Fibroblast of the conjunctiva (primary cell): Measurements from ENCODE around the gene KREMEN1.
"Not testable (repeated sequence)": the region's sequence is repeated elsewhere in the genome, so short reads cannot be mapped to it uniquely, and the experiment has no call there.

Experiments used
- DNase-seq: peaks from one replicate; pipeline ENCODE4 v3.0.0-alpha.2; 2010; ENCODE audit warnings: low read depth

KREMEN1 gene

GRCh38 chr22:29072979-29073617 lies at the start of gene KREMEN1:
TSS of gene KREMEN1 (plus strand) at chr22:29073035. CDS start at chr22:29073131, 96 bp downstream.
- DNase-seq: no peak

- DNase-seq: no peak
Measured at GRCh38 chr22:29023172-29023796, 49.6 kb upstream of the KREMEN1 start.

- no peak for DNase-seq
Measured at GRCh38 chr22:29026579-29026978, 46.3 kb upstream of the KREMEN1 start.

- DNase-seq: no peak
Measured at GRCh38 chr22:29028468-29028867, 44.4 kb upstream of the KREMEN1 start.

- DNase-seq: no peak
Measured at GRCh38 chr22:29029202-29030000, 43.4 kb upstream of the KREMEN1 start.

- DNase-seq: no peak
Measured at GRCh38 chr22:29030016-29030617, 42.7 kb upstream of the KREMEN1 start.

GRCh38 chr22:29030618-29031226 lies 42.1 kb upstream of the KREMEN1 start:
- DNase-seq: peak; percentile 50

- peak; percentile 82 for DNase-seq
Measured at GRCh38 chr22:29031227-29032011, 41.4 kb upstream of the KREMEN1 start.

GRCh38 chr22:29032014-29032475 lies 40.8 kb upstream of the KREMEN1 start:
- no peak for DNase-seq

- no peak for DNase-seq
Measured at GRCh38 chr22:29032584-29032983, 40.3 kb upstream of the KREMEN1 start.

- no peak for DNase-seq
Measured at GRCh38 chr22:29037340-29037932, 35.4 kb upstream of the KREMEN1 start.

- no peak for DNase-seq
Measured at GRCh38 chr22:29039148-29039547, 33.7 kb upstream of the KREMEN1 start.

GRCh38 chr22:29039684-29040083 lies 33.2 kb upstream of the KREMEN1 start:
- DNase-seq: not testable (repeated sequence)

- peak; percentile 87 for DNase-seq
Measured at GRCh38 chr22:29040385-29041275, 32.2 kb upstream of the KREMEN1 start.

- no peak for DNase-seq
Measured at GRCh38 chr22:29041408-29041807, 31.4 kb upstream of the KREMEN1 start.

GRCh38 chr22:29043906-29044575 lies 28.8 kb upstream of the KREMEN1 start:
- DNase-seq: no peak

GRCh38 chr22:29044657-29045176 lies 28.1 kb upstream of the KREMEN1 start:
- no peak for DNase-seq

GRCh38 chr22:29048822-29049654 lies 23.8 kb upstream of the KREMEN1 start:
- no peak for DNase-seq
